ENCODE measurements around the gene ENAH. TPM values are rescaled to one million over a fixed set of nuclear protein-coding genes. Genes with fewer than 3 reads are reported as not detected.

Gene ENAH
- total RNA-seq, 4 donors from 2014 or later = 28.4 to 53.3 (median 32.6) TPM

GRCh38 chr1:225597926-225598575 is 54.9 kb downstream of the ENAH start:
- TF ChIP-seq CTCF (IDR thresholded peaks at IDR 0.05; ENCODE audit: low read depth) = no peak

GRCh38 chr1:225596736-225597135 is 56.2 kb downstream of the ENAH start:
- no peak for TF ChIP-seq CTCF (IDR thresholded peaks at IDR 0.05; ENCODE audit: low read depth)

GRCh38 chr1:225595974-225596551 is 56.9 kb downstream of the ENAH start:
- TF ChIP-seq CTCF (IDR thresholded peaks at IDR 0.05; ENCODE audit: low read depth) = no peak

GRCh38 chr1:225595452-225595851 is 57.5 kb downstream of the ENAH start:
- TF ChIP-seq CTCF (IDR thresholded peaks at IDR 0.05; ENCODE audit: low read depth) = no peak

- TF ChIP-seq CTCF (IDR thresholded peaks at IDR 0.05; ENCODE audit: low read depth) = no peak
Observed at GRCh38 chr1:225593414-225593813, 59.5 kb downstream of the ENAH start.

GRCh38 chr1:225592362-225593025 is 60.4 kb downstream of the ENAH start:
- TF ChIP-seq CTCF (IDR thresholded peaks at IDR 0.05; ENCODE audit: low read depth) = no peak

- TF ChIP-seq CTCF (IDR thresholded peaks at IDR 0.05; ENCODE audit: low read depth) = no peak
Observed at GRCh38 chr1:225587310-225587709, 65.6 kb downstream of the ENAH start.

All from subcutaneous adipose tissue (tissue), 4 donors.